GM23338 (cell line): Measurements from ENCODE around the gene CD44. TPM values are rescaled to one million over a fixed set of nuclear protein-coding genes. Genes with fewer than 3 reads are reported as not detected.

ENCODE experiments used
- ATAC-seq: fragments of 200-7000 bp; cut with Tn5 transposase; 3 replicates; pipeline ENCODE4 v1.9.1; 2020
- DNase-seq: peaks from one replicate; pipeline ENCODE4 v3.0.0-alpha.2; 2015; ENCODE audit warnings: low spot score
- H2AFZ ChIP-seq: fragments of 200-600 bp; sonication (generic); 2 replicates; pipeline ENCODE4 v1.8.0; 2016; ENCODE audit warnings: antibody characterized with exemption, mild to moderate bottlenecking, moderate library complexity
- H3F3A ChIP-seq: fragments of 200-600 bp; sonication (generic); replicated peaks from 2 replicates; pipeline ENCODE4 v1.8.0; 2017; ENCODE audit warnings: antibody characterized with exemption, mixed run types, low read depth
- H3K27ac ChIP-seq: fragments of 200-600 bp; sonication (generic); 2 replicates; pipeline ENCODE4 v1.6.1; 2016; ENCODE audit warnings: low read depth
- H3K27me3 ChIP-seq: fragments of 200-600 bp; sonication (generic); 2 replicates; pipeline ENCODE4 v1.8.0; 2016; ENCODE audit warnings: mild to moderate bottlenecking, mixed run types, moderate library complexity; ENCODE audit not compliant: insufficient read depth
- H3K36me3 ChIP-seq: fragments of 200-600 bp; sonication (generic); 2 replicates; pipeline ENCODE4 v1.8.0; 2016; ENCODE audit warnings: mild to moderate bottlenecking; ENCODE audit not compliant: insufficient read depth
- H3K4me1 ChIP-seq: fragments of 200-600 bp; sonication (generic); 2 replicates; pipeline ENCODE4 v1.8.0; 2016; ENCODE audit warnings: mild to moderate bottlenecking, moderate library complexity; ENCODE audit not compliant: insufficient read depth
- H3K4me2 ChIP-seq: fragments of 200-600 bp; sonication (generic); 2 replicates; pipeline ENCODE4 v1.7.1; 2017; ENCODE audit warnings: mixed run types
- H3K4me3 ChIP-seq: fragments of 200-600 bp; sonication (generic); 2 replicates; pipeline ENCODE4 v1.6.1; 2016; ENCODE audit warnings: mixed run types
- H3K79me2 ChIP-seq: fragments of 200-600 bp; sonication (generic); replicated peaks from 2 replicates; pipeline ENCODE4 v1.8.0; 2017; ENCODE audit warnings: mild to moderate bottlenecking; ENCODE audit not compliant: insufficient read depth
- H3K9me2 ChIP-seq: fragments of 200-600 bp; sonication (generic); 2 replicates; pipeline ENCODE4 v1.8.0; 2017; ENCODE audit not compliant: insufficient read depth
- H4K20me1 ChIP-seq: fragments of 200-600 bp; sonication (generic); replicated peaks from 2 replicates; pipeline ENCODE4 v1.8.0; 2017; ENCODE audit warnings: mild to moderate bottlenecking; ENCODE audit not compliant: insufficient read depth
- H3K27ac Mint-ChIP-seq: 2 replicates; pipeline ENCODE4 v1.8.0; 2020; ENCODE audit warnings: inconsistent platforms, mild to moderate bottlenecking, moderate library complexity, mixed read lengths
- H3K27me3 Mint-ChIP-seq: 3 replicates; pipeline ENCODE4 v1.8.0; 2022; ENCODE audit warnings: low read depth, mild to moderate bottlenecking, moderate library complexity, mixed read lengths, inconsistent platforms; ENCODE audit not compliant: insufficient read depth, poor library complexity
- H3K36me3 Mint-ChIP-seq: 3 replicates; pipeline ENCODE4 v1.8.0; 2021; ENCODE audit warnings: low read depth, mild to moderate bottlenecking, inconsistent platforms, moderate library complexity, mixed read lengths
- H3K4me1 Mint-ChIP-seq: 3 replicates; pipeline ENCODE4 v1.8.0; 2020; ENCODE audit warnings: mild to moderate bottlenecking, inconsistent platforms, mixed read lengths
- H3K4me3 Mint-ChIP-seq: 3 replicates; pipeline ENCODE4 v1.8.0; 2021; ENCODE audit warnings: moderate library complexity, mild to moderate bottlenecking, inconsistent platforms, mixed read lengths
- H3K9me3 Mint-ChIP-seq: 3 replicates; pipeline ENCODE4 v1.8.0; 2020; ENCODE audit warnings: moderate library complexity, mild to moderate bottlenecking, inconsistent platforms, mixed read lengths
- CREB1 ChIP-seq: fragments of 250-450 bp; sonication (Bioruptor Pico); IDR thresholded peaks from 2 replicates; pipeline ENCODE4 v1.5.0; 2020; ENCODE audit warnings: low read depth, mild to moderate bottlenecking, moderate library complexity
- CTCF ChIP-seq, 2 experiments: fragments of 200-600 bp in 1 of 2; sonication (generic) in 1 of 2; conservative IDR thresholded peaks; 2 replicates each; pipeline versions ENCODE4 v1.5.1 to v1.6.1; 2016 to 2017; ENCODE audit warnings: antibody characterized with exemption in 2 of 2, low read depth in 2 of 2, mild to moderate bottlenecking in 2 of 2, moderate library complexity in 1 of 2
- EZH2 ChIP-seq: fragments of 200-600 bp; sonication (generic); IDR thresholded peaks from one replicate; pipeline ENCODE4 v1.8.0; 2017; ENCODE audit warnings: antibody characterized with exemption, mild to moderate bottlenecking, low read depth; ENCODE audit not compliant: unreplicated experiment
- EZH2phosphoT487 ChIP-seq: fragments of 200-600 bp; sonication (generic); IDR thresholded peaks from one replicate; pipeline ENCODE4 v1.8.1; 2018; ENCODE audit warnings: antibody characterized with exemption; ENCODE audit not compliant: unreplicated experiment
- JUNB ChIP-seq: IDR thresholded peaks from one replicate; pipeline ENCODE4 v1.6.1; 2016; ENCODE audit warnings: antibody characterized with exemption; ENCODE audit not compliant: unreplicated experiment
- NANOG ChIP-seq: IDR thresholded peaks from 2 replicates; pipeline ENCODE4 v1.6.1; 2016; ENCODE audit warnings: antibody characterized with exemption, borderline replicate concordance
- POLR2AphosphoS5 ChIP-seq: IDR thresholded peaks from 2 replicates; pipeline ENCODE4 v1.6.1; 2016; ENCODE audit warnings: antibody characterized with exemption, low read depth
- STAT1 ChIP-seq: IDR thresholded peaks from one replicate; pipeline ENCODE4 v1.6.1; 2016; ENCODE audit warnings: antibody characterized with exemption; ENCODE audit not compliant: unreplicated experiment
- ZNF114 ChIP-seq: fragments of 250-450 bp; sonication (Bioruptor Pico); IDR thresholded peaks from 2 replicates; pipeline ENCODE4 v1.5.0; 2020; ENCODE audit warnings: mild to moderate bottlenecking, moderate library complexity
- ZNF331 ChIP-seq: fragments of 250-450 bp; sonication (Bioruptor Pico); IDR thresholded peaks from 2 replicates; pipeline ENCODE4 v1.5.0; 2020; ENCODE audit warnings: low read depth, mild to moderate bottlenecking, moderate library complexity
- polyA plus RNA-seq: library from polyadenylated mRNA; unstranded; fragments of >200 nt; fragmentation: Nextera tagmentation; extraction: Ambion mirVana; gene quantifications from 2 replicates; pipeline ENCODE4 v1.2.1, GENCODE V29; 2016
- total RNA-seq: library from RNA; depleted of rRNA; stranded (reverse); fragments of >200 nt; shearing (Covaris generic); gene quantifications from 2 replicates; pipeline ENCODE4 v1.2.3, GENCODE V29; 2014
- TF ChIP-seq, protein P1 (sequence below): IDR thresholded peaks from one replicate; pipeline ENCODE4 v1.6.1; 2018; ENCODE audit warnings: antibody characterized with exemption; ENCODE audit not compliant: unreplicated experiment
- TF ChIP-seq, protein P2 (sequence below): IDR thresholded peaks from 2 replicates; pipeline ENCODE4 v1.6.1; 2016; ENCODE audit warnings: antibody characterized with exemption

Gene CD44
- total and polyA plus RNA-seq, 2 experiments from 2014 or later, result 4.0 to 10.1 TPM

- no peak for TF ChIP-seq EZH2
- TF ChIP-seq, protein P1, sequence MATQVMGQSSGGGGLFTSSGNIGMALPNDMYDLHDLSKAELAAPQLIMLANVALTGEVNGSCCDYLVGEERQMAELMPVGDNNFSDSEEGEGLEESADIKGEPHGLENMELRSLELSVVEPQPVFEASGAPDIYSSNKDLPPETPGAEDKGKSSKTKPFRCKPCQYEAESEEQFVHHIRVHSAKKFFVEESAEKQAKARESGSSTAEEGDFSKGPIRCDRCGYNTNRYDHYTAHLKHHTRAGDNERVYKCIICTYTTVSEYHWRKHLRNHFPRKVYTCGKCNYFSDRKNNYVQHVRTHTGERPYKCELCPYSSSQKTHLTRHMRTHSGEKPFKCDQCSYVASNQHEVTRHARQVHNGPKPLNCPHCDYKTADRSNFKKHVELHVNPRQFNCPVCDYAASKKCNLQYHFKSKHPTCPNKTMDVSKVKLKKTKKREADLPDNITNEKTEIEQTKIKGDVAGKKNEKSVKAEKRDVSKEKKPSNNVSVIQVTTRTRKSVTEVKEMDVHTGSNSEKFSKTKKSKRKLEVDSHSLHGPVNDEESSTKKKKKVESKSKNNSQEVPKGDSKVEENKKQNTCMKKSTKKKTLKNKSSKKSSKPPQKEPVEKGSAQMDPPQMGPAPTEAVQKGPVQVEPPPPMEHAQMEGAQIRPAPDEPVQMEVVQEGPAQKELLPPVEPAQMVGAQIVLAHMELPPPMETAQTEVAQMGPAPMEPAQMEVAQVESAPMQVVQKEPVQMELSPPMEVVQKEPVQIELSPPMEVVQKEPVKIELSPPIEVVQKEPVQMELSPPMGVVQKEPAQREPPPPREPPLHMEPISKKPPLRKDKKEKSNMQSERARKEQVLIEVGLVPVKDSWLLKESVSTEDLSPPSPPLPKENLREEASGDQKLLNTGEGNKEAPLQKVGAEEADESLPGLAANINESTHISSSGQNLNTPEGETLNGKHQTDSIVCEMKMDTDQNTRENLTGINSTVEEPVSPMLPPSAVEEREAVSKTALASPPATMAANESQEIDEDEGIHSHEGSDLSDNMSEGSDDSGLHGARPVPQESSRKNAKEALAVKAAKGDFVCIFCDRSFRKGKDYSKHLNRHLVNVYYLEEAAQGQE, result no peak
- no peak for TF ChIP-seq CREB1
- no peak for TF ChIP-seq STAT1
- TF ChIP-seq ZNF114, result no peak
- no peak for TF ChIP-seq CTCF (conservative IDR thresholded peaks at IDR 0.05; ENCODE audit: low read depth in 2 of 2)
- no peak for TF ChIP-seq NANOG
- TF ChIP-seq JUNB, result no peak
- TF ChIP-seq ZNF331 (CRISPR knock-in tag), result no peak
Measured at GRCh38 chr11:35165030-35165422, 26.1 kb downstream of the CD44 start (continued).

GRCh38 chr11:35165423-35166368 is 26.7 kb downstream of the CD44 start:
- no peak for ATAC-seq
- no peak overlapping the region for H3K27ac ChIP-seq
- TF ChIP-seq STAT1 (no peak), ZNF114 (no peak), CTCF (conservative IDR thresholded peaks at IDR 0.05; ENCODE audit: low read depth in 2 of 2) (no peak), EZH2phosphoT487 (no peak), ZNF331 (CRISPR knock-in tag) (no peak), JUNB (no peak), EZH2 (no peak), POLR2AphosphoS5 (no peak), NANOG (no peak)
- TF ChIP-seq, protein P2, sequence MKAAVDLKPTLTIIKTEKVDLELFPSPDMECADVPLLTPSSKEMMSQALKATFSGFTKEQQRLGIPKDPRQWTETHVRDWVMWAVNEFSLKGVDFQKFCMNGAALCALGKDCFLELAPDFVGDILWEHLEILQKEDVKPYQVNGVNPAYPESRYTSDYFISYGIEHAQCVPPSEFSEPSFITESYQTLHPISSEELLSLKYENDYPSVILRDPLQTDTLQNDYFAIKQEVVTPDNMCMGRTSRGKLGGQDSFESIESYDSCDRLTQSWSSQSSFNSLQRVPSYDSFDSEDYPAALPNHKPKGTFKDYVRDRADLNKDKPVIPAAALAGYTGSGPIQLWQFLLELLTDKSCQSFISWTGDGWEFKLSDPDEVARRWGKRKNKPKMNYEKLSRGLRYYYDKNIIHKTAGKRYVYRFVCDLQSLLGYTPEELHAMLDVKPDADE, result no peak

More at GRCh38 chr11:35165423-35166368, 26.7 kb downstream of the CD44 start:
- DNase-seq, result no peak
- Histone ChIP-seq H3K79me2 (no peaks in the 10 kb centered on the region), H2AFZ (no peak overlapping the region), H3K36me3 (no peaks in the 10 kb centered on the region), H3K9me2 (no peaks in the 10 kb centered on the region; the same call in 1 of the 2 replicates), H3K4me1 (peaks cover 13% of the 10 kb centered on the region; the same call in 1 of the 2 replicates), H3K4me3 (no peak overlapping the region), H3K4me2 (no peak overlapping the region), H3K27me3 (no peaks in the 10 kb centered on the region), H4K20me1 (no peaks in the 10 kb centered on the region), H3F3A (no peaks in the 10 kb centered on the region)
- no peak overlapping the region for H3K4me3 Mint-ChIP-seq
- no peaks in the 10 kb centered on the region for H3K27me3 Mint-ChIP-seq
- peaks cover 11% of the 10 kb centered on the region; the same call in 2 of the 3 replicates for H3K4me1 Mint-ChIP-seq
- no peaks in the 10 kb centered on the region for H3K36me3 Mint-ChIP-seq
- H3K9me3 Mint-ChIP-seq, result no peaks in the 10 kb centered on the region
- no peak overlapping the region for H3K27ac Mint-ChIP-seq
